HT1080 (cell line): ENCODE measurements around the gene RIN3. TPM values are rescaled to one million over a fixed set of nuclear protein-coding genes. Genes with fewer than 3 reads are reported as not detected.

Experiments used
- DNase-seq: peaks from one replicate; pipeline ENCODE4 v3.0.0-alpha.2; 2015; ENCODE audit warnings: low read depth
- total RNA-seq: library from RNA; depleted of rRNA; stranded (reverse); fragments of >200 nt; shearing (Covaris generic); gene quantifications from 2 replicates; pipeline ENCODE4 v1.2.3, GENCODE V29; 2014

The RIN3 gene
- total RNA-seq, 1 experiment from 2014 or later, result 6.6 TPM

DNA sequence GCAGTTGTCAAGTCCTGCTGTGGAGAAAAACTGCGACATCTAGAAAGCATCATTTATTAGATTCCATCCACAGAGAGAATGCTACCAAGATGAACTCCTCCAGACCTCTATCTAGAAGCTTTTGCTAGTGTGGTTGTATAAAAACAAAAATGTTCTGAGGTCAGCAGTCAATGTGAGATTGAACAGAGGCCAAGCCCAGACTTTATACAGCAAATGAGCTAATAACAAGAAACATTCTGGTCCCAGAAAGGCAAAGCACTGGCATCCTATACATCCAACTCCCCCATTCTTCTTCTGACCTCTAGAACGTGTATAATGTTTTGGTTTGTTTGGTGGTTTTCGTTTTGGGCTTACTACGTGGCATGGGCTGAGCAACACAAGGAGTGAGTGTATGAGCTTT lies 26.7 kb upstream of the RIN3 start:
- DNase-seq, result no peak

- no peak for DNase-seq
Measured at GRCh38 chr14:92487513-92488133, 26.0 kb upstream of the RIN3 start.

DNA sequence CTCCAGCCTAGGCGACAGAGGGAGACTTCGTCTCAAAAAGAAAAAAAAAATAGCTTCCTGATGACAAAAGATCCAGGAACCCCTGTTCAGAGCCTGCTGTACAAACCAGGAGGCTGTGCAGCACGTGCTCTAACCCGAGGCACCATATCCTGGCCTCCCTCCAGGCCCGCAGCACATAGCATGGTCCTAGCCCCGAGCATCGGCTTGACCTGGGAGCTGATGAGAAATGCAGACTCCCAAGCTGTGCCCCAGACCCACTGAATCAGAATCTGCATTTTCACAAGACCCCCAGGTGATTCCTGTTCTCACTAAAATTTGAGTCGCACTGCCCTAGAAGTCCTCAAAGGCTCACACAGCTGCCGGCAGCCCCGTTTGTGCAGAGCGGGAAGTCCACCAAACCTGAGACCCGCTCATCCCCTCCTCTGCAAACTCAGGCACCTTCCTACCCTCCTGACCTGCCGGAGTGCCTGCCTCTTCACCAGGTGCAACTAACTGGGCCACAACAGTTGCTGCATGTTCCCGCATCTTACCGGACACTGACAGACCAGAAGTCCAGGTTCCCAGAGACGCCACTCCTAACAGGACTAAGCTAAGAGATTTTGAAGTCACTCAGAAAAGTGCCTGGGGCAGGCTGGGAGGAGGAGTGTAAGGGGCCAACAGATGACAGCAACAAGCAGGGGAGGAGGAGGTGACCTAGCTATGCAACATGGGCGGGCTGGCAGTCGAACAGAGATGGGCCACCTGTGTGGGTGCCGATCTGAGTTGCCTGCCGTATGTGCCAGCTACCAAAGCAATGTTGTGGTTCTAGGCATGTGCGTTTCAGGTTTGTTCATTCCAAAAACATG lies 24.0 kb upstream of the RIN3 start:
- DNase-seq, result no peak

DNA sequence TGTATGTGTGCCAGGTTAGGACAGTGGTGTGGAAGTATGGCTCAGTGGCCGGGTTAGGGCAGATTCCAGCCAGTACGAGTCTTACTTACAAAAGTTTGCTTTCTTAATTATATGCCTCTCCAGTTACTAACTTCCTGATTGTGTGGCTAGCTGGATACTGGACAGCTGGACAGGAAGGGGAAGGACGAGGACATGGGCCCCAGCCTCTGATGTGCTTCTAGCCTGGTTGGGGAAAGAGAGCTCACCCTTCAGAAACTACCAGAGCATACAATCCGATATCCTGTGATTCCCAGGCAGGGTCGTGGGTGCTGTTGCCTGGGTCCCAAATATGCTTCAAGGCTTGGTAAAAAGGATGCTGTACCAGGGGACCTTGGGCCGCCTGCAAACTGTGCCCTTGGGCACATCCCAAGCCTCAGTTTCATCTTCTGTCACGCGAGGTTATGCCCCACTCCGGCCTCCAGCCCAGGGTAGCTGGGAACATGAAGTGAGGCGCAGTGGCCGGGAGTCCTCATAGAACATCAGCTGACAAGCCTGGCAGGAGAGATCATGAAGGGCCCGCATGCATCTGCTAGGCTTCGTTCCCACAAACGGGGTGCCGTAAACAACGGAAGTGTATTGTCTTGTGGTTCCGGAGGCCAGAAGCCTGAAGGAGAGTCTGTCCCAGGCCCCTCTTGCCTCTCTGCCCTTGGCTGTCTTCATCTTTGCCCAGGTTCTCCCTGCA lies 23.2 kb upstream of the RIN3 start:
- DNase-seq, result no peak

DNA sequence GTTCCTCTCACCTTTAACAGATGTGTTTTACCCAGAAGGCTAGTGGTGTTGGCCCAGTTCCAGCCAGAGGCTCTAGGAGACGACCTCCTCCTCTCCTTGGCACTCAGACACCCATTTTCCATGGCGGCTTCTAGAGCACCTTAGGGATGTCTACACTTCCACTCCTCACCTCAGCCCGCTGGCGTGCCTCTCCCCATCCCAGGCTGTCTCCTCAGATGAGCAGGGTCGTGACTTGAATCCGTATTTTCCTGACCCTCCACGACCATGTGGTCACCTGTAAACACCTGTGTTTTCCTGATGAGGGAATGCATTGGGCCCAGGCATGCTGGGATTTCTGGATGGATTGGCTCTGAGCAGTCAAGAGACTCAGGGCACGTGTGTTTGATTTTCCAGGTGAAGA lies 21.8 kb upstream of the RIN3 start:
- no peak for DNase-seq

DNA sequence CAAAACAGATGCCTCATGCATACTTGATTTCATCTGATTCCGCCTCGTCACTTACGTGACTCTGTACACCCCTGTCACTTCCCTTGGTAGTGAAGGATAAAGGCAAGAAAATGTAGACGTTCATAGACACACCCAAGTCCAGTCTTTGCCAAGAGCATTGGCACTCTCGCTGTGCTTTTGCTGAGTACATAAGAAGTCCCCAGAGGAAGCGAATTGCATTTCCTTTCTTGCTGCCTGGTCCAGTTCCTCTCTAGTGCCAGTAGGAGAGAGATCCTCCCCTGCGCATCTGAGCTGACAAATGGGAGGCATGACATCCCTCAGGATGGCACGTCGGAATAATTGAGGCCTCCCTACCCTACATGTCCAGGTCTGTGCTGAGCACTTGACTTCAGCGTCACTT lies 21.3 kb upstream of the RIN3 start:
- DNase-seq, result no peak

- no peak for DNase-seq
Measured at GRCh38 chr14:92493024-92493423, 20.6 kb upstream of the RIN3 start.

GRCh38 chr14:92493492-92493891 lies 20.1 kb upstream of the RIN3 start:
- no peak for DNase-seq

DNA sequence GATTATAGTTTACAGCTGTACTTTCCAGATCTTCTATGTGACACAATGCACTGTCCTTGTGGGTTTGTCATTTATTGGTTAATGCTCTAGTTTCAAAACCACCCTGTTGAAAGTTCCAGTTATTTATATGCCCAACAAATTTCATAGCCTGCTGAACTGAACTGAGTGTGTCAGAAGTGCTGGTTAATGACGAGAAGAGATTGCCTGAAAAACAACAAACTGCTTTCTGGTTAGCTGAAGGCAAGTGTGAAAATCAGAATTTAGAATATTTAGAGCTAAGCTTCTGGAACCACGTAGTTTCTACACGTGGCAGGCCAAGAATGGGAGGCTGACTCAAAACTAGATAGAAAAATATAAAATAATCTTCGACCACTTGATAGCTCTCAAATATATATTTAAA lies 19.1 kb upstream of the RIN3 start:
- DNase-seq, result no peak

- DNase-seq, result peak; percentile 37
Measured at GRCh38 chr14:92495027-92495426, 18.6 kb upstream of the RIN3 start.

GRCh38 chr14:92496191-92496857 lies 17.3 kb upstream of the RIN3 start:
- DNase-seq, result no peak

DNA sequence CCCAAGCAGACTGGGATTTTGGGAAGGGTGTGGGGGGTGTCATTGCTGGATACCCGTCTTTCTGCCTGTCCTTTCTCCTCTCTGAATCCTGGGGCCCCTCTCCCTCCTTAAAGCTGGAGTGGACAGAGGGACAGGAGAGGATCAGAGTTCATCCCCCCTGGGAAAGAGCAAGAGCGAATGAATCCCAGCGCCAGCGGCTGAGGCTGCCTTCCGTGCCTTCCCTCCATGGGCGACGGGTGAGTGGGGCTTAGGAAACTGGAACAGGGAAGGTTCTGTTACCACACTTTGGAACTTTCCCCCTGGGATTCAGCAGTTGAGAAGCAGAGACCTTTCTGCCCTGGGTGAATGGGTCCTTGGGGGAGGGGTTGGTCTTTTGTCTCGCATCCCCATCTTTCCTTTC lies 16.2 kb upstream of the RIN3 start:
- no peak for DNase-seq

DNA sequence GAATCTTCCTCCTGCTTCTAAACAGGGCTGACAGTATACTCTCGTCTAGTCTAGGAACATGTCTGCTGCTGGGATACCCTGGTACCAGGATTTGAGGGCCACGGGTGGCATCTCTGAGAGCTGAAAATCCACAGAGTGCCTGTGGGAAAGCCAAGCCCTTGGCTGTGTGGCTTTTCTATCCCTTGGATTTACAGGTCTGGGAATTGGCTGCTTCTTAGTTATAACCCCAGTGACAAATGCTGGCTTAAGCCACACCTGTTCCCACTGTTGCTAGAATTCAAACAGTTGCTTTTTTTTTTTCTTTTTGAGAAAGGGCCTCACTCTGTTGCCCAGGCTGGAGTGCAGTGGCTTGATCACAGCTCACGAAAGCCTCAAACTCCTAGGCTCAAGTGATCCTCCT lies 14.3 kb upstream of the RIN3 start:
- DNase-seq, result no peak

GRCh38 chr14:92500491-92500941 lies 13.1 kb upstream of the RIN3 start:
- DNase-seq, result peak; percentile 11

DNA sequence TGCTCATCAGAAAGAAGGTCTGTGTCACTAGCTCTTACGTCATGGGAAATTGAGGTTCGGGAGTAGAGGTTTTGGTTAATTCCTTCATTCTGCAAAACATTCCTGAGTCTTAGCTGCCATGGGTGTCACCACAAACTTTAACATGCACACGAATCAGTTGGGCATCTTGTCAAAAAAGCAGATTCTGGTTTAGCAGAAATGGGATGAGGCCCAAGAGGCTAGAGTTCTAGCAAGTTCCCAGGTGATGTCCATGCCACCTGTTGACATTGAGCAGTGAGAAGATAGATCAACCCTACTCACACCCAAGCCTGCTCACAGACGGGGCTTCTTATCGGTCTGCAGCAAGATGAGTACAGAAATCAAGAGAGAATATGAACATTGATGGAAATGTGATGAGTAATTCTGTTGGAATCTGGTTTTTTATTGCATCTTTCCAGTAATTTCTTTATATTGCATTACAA lies 11.7 kb upstream of the RIN3 start:
- DNase-seq, result peak; percentile 55

DNA sequence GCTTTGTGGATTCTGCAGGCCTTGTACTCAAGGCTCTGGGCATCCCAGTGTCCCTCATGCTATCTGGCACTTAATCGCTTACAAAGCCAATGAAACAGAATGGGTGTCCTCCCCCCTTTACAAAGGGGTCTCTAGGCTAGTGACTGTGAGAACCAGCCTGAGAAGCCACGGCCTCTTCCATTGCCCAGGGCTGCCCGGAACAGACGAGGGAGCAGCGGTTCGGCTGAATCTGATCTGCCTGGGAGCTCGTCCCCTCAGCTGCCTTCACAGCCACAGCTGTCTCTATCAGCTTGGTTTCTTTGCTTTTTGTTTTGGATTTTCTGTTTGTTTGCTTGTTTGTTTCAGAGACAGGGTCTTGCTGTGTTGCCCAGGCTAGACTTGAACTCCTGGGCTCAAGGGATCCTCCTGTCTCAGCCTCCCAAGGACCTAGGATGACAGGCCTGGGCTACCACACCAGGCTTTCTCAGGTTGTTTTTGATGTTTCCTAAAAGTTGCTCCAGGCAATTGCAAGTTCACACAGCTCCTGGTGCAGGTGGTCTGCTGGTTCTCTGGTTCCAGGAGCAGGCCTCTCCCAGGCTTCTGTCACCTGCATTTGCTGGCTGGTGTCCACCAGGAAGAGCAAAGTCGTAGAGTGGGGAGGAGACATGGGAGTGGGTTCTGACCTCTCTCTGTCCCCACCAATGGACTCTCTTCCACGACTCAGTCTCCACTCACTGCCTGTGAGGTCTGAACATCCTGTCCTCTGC lies 10.9 kb upstream of the RIN3 start:
- DNase-seq, result no peak

DNA sequence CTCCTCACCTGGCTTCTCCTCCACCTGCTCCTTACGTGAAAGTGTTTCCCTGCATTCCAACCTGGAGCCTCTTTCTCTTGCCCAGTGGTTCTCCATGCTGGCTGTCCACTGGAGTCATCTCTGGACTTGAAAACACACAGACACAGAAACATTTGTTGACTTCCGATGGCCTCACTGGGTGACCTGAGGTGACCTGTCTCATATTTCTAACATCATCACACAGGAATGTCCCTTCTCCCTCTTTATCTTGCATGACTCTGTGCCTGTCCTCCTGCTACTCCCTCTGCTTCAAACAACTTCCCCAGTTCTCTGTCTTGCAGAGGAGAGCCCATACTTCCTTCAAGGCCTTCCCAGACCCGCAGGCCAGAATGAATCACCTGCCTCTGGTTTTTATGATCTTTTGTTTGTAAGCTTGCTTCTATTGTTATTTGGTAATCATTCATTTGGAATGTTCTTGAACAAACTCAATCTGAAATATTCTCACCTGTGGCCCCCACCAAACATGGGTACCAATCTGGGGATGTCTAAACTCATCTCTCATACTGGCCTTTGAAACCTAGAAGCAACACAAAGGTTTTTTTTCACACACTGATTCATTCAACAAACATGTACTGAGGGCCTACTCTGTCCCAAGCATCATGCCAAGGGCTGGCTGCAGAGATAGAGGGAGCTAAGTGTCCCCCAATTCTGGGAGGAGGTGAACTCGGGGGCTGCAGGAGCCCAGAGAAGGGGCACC lies 9.7 kb upstream of the RIN3 start:
- DNase-seq, result peak; percentile 95

- no peak for DNase-seq
Measured at GRCh38 chr14:92505826-92506225, 7.8 kb upstream of the RIN3 start.

DNA sequence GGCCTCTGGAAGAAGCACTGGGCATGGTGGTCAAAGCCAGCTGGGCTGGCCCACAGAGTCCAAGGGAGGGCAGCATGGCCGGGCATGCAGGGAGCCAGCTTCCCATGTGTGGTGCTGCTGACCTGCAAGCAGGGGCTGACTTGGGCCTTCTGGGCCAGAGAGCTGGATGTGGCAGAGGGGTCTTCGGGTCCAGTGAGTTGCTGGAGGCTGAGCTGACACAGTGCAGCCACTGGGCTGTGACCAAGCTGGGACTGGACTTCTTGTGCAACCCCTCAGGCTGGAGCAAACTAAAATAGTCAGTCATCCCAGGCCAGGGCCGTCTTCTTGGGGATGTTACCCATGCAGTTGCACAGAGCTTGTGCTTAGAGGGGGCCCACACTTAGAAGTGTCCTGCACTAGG lies 7.3 kb upstream of the RIN3 start:
- no peak for DNase-seq

GRCh38 chr14:92507174-92507768 lies 6.3 kb upstream of the RIN3 start:
- no peak for DNase-seq
